Frontal cortex (tissue), 4 donors: Measurements from ENCODE around the gene DHRS13. TPM values are rescaled to one million over a fixed set of nuclear protein-coding genes. Genes with fewer than 3 reads are reported as not detected.
"Not testable (repeated sequence)": the region's sequence is repeated elsewhere in the genome, so short reads cannot be mapped to it uniquely, and the experiment has no call there.

Experiments
- DNase-seq, 2 donors: peaks; one replicate each; pipeline ENCODE4 v3.0.0; 2012; ENCODE audit warnings: low spot score in 2 of 2
- FAIRE-seq: peaks from 2 replicates; lab custom pipeline; 2012; peaks lifted over from hg19 to GRCh38; lab: Jason Lieb, UNC
- total RNA-seq: library from RNA; depleted of rRNA; stranded (reverse); fragments of >200 nt; gene quantifications from one replicate; pipeline ENCODE4 v1.2.3, GENCODE V29; 2014
- donor health status: control.
- donor health status: control.
- donor health status: control.

Gene DHRS13
- total RNA-seq, 1 donor from 2014 or later, result 28.9 TPM

DNA sequence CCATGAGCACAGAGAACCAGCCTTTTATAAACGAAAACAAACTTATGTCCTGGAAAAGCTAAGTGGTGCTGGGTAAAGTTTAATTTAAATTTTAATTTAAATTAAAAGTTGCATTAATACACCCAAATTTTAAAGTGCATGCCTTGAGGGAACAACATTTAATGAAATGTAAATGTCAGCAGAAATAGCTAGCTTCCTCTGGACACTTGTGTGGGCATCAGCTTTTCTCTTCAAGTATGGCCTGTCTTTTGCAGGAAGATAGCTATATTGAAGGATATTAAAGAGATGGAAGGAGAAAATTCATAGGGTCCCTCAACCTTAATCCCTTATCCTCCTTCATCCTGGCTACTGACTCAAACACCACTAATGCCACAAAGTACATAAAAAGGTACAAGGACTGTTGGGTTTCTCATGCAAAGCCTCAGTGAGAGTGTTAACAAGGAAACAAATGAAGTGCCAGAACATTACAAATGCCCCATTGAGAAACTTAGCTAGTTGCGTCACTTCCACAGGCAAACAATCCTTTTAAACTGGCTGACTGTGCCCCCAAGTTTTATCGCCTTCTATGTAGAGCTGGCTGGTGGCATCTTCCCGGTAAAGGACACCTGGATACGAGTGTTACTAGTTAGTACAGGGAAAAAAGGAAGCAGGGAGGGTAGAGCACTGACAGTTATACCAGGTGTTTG is 34.3 kb upstream of the DHRS13 start:
- peak in 1 of 2 donors; percentile 49 for DNase-seq
- FAIRE-seq, result no peak

DNA sequence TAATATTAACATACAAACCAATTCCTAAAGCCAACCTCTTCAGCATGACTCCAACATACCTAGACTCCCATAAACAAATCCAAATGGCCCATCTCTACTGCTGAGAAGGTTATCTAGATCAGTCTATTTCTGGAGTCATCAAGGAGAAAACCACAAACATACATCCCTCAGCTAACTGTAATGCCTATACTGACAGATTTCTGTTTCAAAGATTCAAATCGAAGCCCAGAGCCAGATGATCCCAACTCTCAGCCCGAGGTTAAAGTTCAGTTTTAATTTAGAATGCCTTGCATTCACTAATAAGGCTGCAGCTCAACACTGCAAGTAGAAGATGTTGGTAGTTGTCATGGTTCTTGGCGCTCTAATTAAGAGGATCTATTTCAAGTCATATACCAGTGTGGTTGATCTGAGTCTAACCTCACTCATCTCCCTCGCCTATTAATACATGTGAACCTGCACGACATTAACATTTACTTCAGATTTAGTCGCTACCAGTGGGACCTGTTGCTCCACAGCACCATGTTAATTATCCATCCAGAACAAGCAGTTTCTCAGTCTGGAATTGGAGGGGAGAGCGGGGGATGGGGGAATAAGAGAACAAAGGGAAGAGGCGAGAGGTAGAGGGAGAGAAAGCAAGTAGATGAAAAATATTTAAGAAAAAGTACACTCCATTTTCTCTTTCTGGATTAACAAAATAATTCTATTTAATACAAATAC is 33.0 kb upstream of the DHRS13 start:
- FAIRE-seq, result no peak
- DNase-seq, result no peak

DNA sequence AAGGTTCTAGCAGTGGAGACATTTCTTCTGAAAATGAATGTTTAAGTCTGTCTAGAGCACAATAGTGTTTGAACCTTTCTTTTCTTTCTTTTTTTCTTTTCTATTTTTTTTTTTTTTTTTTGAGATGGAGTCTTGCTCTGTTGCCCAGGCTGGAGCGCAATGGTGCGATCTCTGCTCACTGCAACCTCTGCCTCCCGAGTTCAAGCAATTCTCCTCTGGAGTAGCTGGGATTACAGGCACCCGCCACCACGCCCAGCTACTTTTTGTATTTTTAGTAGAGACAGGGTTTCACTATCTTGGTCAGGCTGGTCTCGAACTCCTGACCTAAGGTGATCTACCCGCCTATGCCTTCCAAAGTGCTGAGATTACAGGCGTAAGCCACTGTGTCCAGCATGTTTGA is 31.6 kb upstream of the DHRS13 start:
- FAIRE-seq, result not testable (repeated sequence)

DNA sequence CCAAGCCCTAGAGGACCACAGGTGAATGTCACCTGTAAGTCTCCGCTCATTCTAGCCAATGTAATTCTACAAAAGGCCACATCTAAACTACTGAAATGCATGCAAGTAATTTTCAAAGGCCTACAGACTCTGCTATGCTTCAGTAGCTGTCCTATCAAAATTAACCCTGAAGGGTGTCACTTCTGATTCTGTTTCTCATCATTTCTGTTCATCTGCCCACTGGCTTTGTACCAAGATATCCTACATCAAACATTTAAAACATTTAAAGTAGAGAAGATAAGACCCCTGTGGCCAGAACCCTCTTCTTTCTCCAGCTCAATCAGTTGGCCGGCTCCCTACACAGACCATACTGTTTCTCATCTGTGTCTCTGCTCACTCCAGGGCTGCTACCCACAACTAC is 26.9 kb upstream of the DHRS13 start:
- DNase-seq (no peak), FAIRE-seq (no peak)

More for the DNA sequence above, 31.6 kb upstream of the DHRS13 start:
- DNase-seq, result not testable (repeated sequence)

GRCh38 chr17:28928061-28928460 is 25.2 kb upstream of the DHRS13 start:
- no peak for FAIRE-seq
- DNase-seq, result no peak

GRCh38 chr17:28926786-28927185 is 23.9 kb upstream of the DHRS13 start:
- no peak for DNase-seq
- no peak for FAIRE-seq

DNA sequence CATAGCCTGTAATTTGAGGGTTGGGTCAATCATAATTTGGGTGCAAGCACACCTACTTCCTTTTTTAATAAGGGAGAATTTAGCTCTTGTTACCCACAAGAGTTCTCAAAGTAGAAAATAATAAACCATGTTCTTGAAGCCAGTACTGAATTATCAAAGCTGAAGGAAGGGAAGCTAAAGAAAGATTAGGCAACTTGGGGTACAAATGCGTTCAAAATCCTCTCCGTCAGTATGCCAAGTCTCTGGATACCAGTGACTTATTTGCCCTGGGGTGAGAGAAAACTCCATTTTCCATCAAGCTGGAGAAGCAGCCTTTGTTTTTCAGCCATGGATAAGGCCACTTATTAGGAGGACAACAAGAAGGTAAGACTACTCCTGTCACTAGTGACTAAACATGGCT is 23.5 kb upstream of the DHRS13 start:
- FAIRE-seq (no peak), DNase-seq (no peak)

- FAIRE-seq (no peak), DNase-seq (no peak)
These were observed 23.1 kb upstream of the DHRS13 start for GRCh38 chr17:28925912-28926365.

- FAIRE-seq (no peak), DNase-seq (no peak)
These were observed 17.3 kb upstream of the DHRS13 start for GRCh38 chr17:28920201-28920600.

GRCh38 chr17:28918295-28918694 is 15.4 kb upstream of the DHRS13 start:
- no peak for FAIRE-seq
- DNase-seq, result no peak

GRCh38 chr17:28917465-28917864 is 14.6 kb upstream of the DHRS13 start:
- DNase-seq (no peak), FAIRE-seq (no peak)

- DNase-seq, result no peak
- no peak for FAIRE-seq
These were observed 14.2 kb upstream of the DHRS13 start for GRCh38 chr17:28917029-28917428.

GRCh38 chr17:28916302-28916934 is 13.5 kb upstream of the DHRS13 start:
- DNase-seq (no peak), FAIRE-seq (no peak)

DNA sequence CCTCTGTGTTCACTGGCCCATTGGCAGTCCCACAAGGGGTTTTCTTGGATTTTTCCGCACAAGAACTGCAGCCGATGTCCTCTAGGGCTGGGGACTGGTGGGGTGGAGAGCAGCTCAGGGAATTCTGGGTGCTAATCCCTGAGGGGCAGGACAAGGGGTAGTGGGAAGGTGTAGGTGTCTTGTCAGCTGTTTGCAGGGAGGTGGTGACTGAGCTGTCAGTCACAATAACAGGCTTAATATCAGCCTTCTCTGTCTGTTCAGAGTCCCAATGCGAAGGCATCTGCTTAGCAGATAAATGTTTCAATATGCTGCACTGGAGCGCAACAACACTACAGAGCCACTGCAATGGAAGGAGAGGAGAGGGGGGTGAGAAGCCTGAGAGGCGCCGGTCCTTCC is 10.1 kb upstream of the DHRS13 start:
- no peak for FAIRE-seq
- peak in 1 of 2 donors; percentile 1 for DNase-seq

DNA sequence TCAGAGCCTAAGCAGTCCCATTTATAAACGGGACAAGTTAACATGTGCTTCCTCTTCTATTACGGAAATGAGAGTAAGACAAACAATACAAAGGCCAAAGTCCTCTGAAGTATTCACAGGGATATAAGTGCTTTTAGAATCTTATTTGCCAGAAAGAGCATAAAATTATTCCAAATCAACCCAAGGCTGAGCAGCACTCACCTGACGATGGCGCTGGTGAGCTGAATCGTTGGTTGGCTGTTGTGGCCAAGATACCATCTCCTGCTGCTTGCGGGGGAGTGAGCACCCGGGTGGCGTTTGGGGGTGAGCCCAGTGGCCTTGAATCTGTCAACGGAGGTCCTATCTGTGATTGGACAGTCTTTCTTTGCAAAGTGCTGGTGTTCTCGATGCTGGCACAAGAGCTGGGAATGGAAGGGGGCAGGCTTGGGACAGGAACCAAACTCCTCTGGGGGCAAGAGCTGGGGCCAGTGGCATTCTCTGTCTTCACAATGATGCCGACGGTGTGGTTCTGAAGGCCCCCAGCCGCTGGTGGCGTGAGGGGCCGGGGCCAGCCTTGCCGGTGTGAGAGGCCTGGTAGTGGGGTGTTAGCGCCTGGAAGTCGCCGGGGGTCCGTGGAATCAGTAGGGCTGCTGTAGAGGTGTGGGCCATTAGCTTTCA is 9.5 kb upstream of the DHRS13 start:
- FAIRE-seq (no peak), DNase-seq (no peak)

- FAIRE-seq, result no peak
These were observed 8.6 kb upstream of the DHRS13 start for GRCh38 chr17:28911411-28912045.

GRCh38 chr17:28910534-28910933 is 7.7 kb upstream of the DHRS13 start:
- DNase-seq (no peak), FAIRE-seq (no peak)

More at GRCh38 chr17:28911411-28912045, 8.6 kb upstream of the DHRS13 start:
- DNase-seq, result no peak

DNA sequence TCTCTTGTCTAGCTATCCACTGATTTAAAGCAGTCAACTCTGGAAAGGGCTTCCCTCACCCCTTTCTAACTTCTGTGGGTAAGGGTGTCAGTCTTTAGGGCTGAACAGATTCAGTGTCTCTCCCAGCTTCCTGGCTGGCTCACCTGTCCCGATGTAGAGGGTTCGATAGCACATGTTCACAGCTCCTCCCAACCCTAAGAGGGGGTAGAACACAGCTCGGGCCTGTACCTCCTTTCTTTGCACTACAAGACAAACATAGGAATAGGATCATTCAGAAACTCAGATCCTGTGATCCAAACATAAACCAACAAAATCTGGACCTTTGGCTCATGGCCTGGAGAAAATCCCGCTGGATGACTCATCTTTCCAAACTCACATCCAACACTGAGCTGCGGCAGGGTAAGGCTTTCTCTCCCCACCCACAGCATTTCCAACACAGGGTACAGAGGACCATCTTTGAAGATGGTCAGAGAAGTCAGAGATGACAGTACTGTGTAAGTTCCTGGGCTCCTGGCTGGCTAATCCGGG is 5.8 kb upstream of the DHRS13 start:
- DNase-seq (no peak), FAIRE-seq (no peak)

DNA sequence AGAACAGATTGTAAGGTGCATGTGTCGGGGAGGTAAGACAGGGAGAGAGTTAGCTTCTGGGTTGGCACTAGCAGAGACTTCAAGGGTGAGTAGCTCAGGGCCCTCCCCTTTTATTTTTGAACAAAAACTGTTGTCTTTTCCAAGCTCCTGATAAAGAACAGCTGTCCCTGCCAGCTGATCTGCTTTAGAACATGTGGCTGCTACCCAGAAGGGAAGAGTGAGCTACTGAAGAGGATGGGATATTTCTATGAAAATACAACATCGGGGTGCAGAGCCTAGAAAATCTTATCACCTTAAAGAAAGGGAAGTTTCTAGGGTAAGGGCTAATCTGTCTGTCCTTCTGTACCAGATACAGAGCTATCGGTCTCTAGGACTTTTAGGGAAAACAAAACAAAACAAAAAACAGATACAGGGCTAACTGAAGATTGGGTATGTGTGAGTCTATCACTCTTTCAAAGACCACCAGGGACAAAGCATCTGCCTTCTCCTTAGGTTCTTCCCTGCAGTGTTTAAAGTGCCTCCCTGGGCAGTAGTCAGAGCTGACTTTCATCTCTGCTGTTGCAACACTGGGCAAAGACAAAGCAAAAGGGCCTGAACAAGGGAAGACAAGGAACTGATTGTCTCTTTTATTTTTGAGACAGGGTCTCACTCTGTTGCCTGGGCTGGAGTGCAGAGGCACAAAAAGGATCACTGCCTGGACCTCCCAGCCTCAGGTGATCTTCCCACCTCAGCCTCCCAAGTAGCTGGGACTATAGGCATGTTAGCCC is 5.0 kb upstream of the DHRS13 start:
- no peak for FAIRE-seq

More for the DNA sequence above, 5.0 kb upstream of the DHRS13 start:
- DNase-seq, result no peak
